ENCODE results near the gene MELK. TPM values are rescaled to one million over a fixed set of nuclear protein-coding genes. Genes with fewer than 3 reads are reported as not detected.

Gene MELK
- total RNA-seq, 1 experiment from 2014 or later: 87.8 TPM

DNA sequence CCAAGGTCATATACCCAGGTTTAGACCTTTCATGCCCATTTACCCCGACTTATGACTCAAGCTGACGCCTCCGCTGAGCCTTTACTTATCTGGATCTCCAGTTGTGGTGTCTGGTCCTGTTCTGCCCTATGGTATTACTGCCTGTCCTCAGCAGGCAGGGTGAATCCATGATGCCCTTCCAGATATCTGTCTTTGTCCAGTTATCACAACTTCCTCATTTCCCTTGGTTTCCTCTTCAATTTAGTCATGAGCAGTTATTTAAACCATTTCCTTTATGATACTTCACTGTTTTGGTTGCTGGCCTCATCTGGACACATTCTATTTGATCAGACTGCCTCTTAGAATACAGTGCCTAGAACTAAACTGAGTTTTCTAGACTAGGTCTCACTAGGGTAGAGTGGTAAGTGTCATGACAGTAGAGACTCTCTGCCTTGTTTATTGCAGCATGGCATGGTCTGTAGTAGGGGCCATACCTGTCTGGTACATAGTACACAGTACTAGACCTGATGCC, 93.3 kb downstream of the MELK start:
- Histone ChIP-seq H3K4me1 (ENCODE audit: insufficient read depth, low read length, poor library complexity, severe bottlenecking) (peaks cover 4% of the 10 kb centered on the region), H3K27ac (ENCODE audit: low read depth, low read length, poor library complexity, severe bottlenecking) (no peak overlapping the region), H3K27me3 (replicated peaks; ENCODE audit: insufficient read depth, low read depth, low read length, poor library complexity) (no peaks in the 10 kb centered on the region), H3K9me3 (ENCODE audit: low read depth, low read length, poor library complexity, severe bottlenecking) (no peaks in the 10 kb centered on the region), H3K36me3 (ENCODE audit: insufficient read depth, low read length, poor library complexity, severe bottlenecking) (peaks cover 68% of the 10 kb centered on the region), H3K4me3 (ENCODE audit: low read depth, low read length, poor library complexity, severe bottlenecking) (no peak overlapping the region)
- ChIA-PET POLR2A (ENCODE audit: low non-redundant PET) (no interaction called here), CTCF (no interaction called here)
- BruUV-seq (replicated peaks): no TSS peak
- DNase-seq (ENCODE audit: low spot score): no peak
- TF ChIP-seq CTCF (conservative IDR thresholded peaks at IDR 0.05; ENCODE audit: low read depth, low read length): no peak
- TF ChIP-seq EZH2 (IDR thresholded peaks at IDR 0.05; ENCODE audit: borderline replicate concordance, low read depth, low read length, poor library complexity, severe bottlenecking): no peak
- intact Hi-C loops (cut with micrococcal nuclease; ENCODE audit: unreplicated experiment): no loop called here

DNA sequence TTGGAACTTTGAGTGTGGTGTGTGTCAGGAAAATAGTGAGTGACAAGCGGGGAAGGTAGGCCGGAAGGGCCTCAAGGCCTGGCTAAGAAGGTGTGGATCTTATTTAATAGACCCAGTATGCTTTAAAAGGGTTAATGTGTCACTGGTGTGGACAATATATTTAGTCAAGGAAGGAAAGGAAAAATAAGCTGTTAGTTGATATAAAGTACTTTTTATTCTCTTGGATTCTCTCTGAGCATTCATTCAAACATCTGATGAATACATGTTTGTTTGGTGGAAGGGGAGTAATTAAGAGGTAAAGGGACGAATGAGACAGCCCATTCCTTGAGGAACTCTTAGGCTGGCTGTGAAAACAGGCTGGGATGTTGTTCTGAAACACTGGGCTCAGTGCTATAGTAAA, 98.9 kb downstream of the MELK start:
- no peaks in the 10 kb centered on the region for H3K9me3 ChIP-seq (ENCODE audit: low read depth, low read length, poor library complexity, severe bottlenecking)
- no TSS peak for BruUV-seq (replicated peaks)
- H3K4me3 ChIP-seq (ENCODE audit: low read depth, low read length, poor library complexity, severe bottlenecking): no peak overlapping the region
- H3K27me3 ChIP-seq (replicated peaks; ENCODE audit: insufficient read depth, low read depth, low read length, poor library complexity): no peaks in the 10 kb centered on the region
- CTCF ChIA-PET: no interaction called here
- no peak overlapping the region for H3K27ac ChIP-seq (ENCODE audit: low read depth, low read length, poor library complexity, severe bottlenecking)
- intact Hi-C loops (cut with micrococcal nuclease; ENCODE audit: unreplicated experiment): no loop called here
- TF ChIP-seq EZH2 (IDR thresholded peaks at IDR 0.05; ENCODE audit: borderline replicate concordance, low read depth, low read length, poor library complexity, severe bottlenecking): no peak
- no peak for TF ChIP-seq CTCF (conservative IDR thresholded peaks at IDR 0.05; ENCODE audit: low read depth, low read length)
- H3K36me3 ChIP-seq (ENCODE audit: insufficient read depth, low read length, poor library complexity, severe bottlenecking): peaks cover 64% of the 10 kb centered on the region
- POLR2A ChIA-PET (ENCODE audit: low non-redundant PET): no interaction called here
- peaks cover 5% of the 10 kb centered on the region for H3K4me1 ChIP-seq (ENCODE audit: insufficient read depth, low read length, poor library complexity, severe bottlenecking)
- DNase-seq (ENCODE audit: low spot score): no peak

DNA sequence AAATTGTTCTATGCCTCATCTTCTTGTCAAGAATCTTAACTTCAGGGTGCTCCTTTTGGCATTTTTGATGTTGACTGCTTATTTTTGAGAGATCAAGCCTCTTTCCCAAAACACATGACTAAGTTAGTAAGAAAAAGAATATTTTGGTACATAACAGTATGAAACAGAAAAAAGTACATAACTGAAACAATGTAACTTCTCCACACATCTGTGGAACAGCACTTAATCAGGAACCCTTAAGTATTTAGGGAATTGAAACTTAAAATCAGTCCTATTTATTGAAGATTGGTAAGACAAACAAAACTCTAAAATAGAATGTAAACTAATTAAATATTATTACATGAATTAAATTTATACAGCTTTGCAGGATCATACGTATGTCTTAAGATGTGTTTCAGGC, 103.4 kb downstream of the MELK start:
- no peak for DNase-seq (ENCODE audit: low spot score)
- Histone ChIP-seq H3K27ac (ENCODE audit: low read depth, low read length, poor library complexity, severe bottlenecking) (no peak overlapping the region), H3K27me3 (replicated peaks; ENCODE audit: insufficient read depth, low read depth, low read length, poor library complexity) (no peaks in the 10 kb centered on the region), H3K4me1 (ENCODE audit: insufficient read depth, low read length, poor library complexity, severe bottlenecking) (peaks cover 17% of the 10 kb centered on the region), H3K9me3 (ENCODE audit: low read depth, low read length, poor library complexity, severe bottlenecking) (no peaks in the 10 kb centered on the region), H3K36me3 (ENCODE audit: insufficient read depth, low read length, poor library complexity, severe bottlenecking) (peaks cover 43% of the 10 kb centered on the region), H3K4me3 (ENCODE audit: low read depth, low read length, poor library complexity, severe bottlenecking) (no peak overlapping the region)
- intact Hi-C loops (cut with micrococcal nuclease; ENCODE audit: unreplicated experiment): no loop called here
- CTCF ChIA-PET: no interaction called here
- TF ChIP-seq CTCF (conservative IDR thresholded peaks at IDR 0.05; ENCODE audit: low read depth, low read length): no peak
- TF ChIP-seq EZH2 (IDR thresholded peaks at IDR 0.05; ENCODE audit: borderline replicate concordance, low read depth, low read length, poor library complexity, severe bottlenecking): no peak
- BruUV-seq (replicated peaks): no TSS peak
- POLR2A ChIA-PET (ENCODE audit: low non-redundant PET): no interaction called here
